Heart right ventricle (tissue), 16 donors: ENCODE data around the gene OVCH2. TPM values are rescaled to one million over a fixed set of nuclear protein-coding genes. Genes with fewer than 3 reads are reported as not detected.
"Not testable (repeated sequence)": the region's sequence is repeated elsewhere in the genome, so short reads cannot be mapped to it uniquely, and the experiment has no call there.

Experiments used
- ATAC-seq, 8 donors: fragments of 200-7000 bp; cut with Tn5 transposase; one replicate each; pipeline ENCODE4 v1.9.1; 2020; ENCODE audit warnings: mild to moderate bottlenecking in 8 of 8, moderate library complexity in 8 of 8, moderate number of reproducible peaks in 1 of 8
- DNase-seq, 2 donors: peaks; one replicate each; pipeline ENCODE4 v3.0.0-alpha.2; 2020
- H3K27ac ChIP-seq, 10 donors: fragments of 200-600 bp; sonication (generic) in 2 of 10; one replicate each; pipeline versions ENCODE4 v1.5.0 to v1.8.0; 2020 to 2022; ENCODE audit warnings: mild to moderate bottlenecking in 3 of 10
- H3K27me3 ChIP-seq, 7 donors: fragments of 200-600 bp; one replicate each; pipeline ENCODE4 v1.8.0; 2021 to 2022; ENCODE audit warnings: mild to moderate bottlenecking in 2 of 7
- H3K36me3 ChIP-seq, 9 donors: fragments of 200-600 bp; sonication (generic) in 1 of 9; one replicate each; pipeline versions ENCODE4 v1.5.0 to v1.8.0; 2020 to 2022; ENCODE audit warnings: mild to moderate bottlenecking in 2 of 9
- H3K4me1 ChIP-seq, 9 donors: fragments of 200-600 bp; sonication (generic) in 1 of 9; one replicate each; pipeline versions ENCODE4 v1.5.0 to v1.8.0; 2020 to 2022; ENCODE audit warnings: mild to moderate bottlenecking in 4 of 9
- H3K4me3 ChIP-seq, 10 donors: fragments of 200-600 bp; sonication (generic) in 2 of 10; one replicate each; pipeline versions ENCODE4 v1.5.0 to v1.8.0; 2020 to 2022; ENCODE audit warnings: mild to moderate bottlenecking in 7 of 10, moderate library complexity in 2 of 10
- H3K9me3 ChIP-seq, 11 donors: fragments of 200-600 bp in 10 of 11; sonication (generic) in 2 of 11; one replicate each; pipeline versions ENCODE4 v1.5.0 to v1.8.0; 2013 to 2022; ENCODE audit warnings: mild to moderate bottlenecking in 2 of 11, control low read depth in 1 of 11, moderate library complexity in 1 of 11
- WGBS, 2 donors: extraction: QIAGEN DNeasy Blood & Tissue Kit; methylation state at CpG; one replicate each; pipeline ENCODE4 v1.1.7; 2013; ENCODE audit warnings: inconsistent platforms in 1 of 2; 5-methylcytosine and 5-hydroxymethylcytosine counted together
- intact Hi-C, 10 donors: fragments of 100-400 bp; cut with DNase I; formaldehyde crosslinking; loops; one replicate each; pipeline versions ENCODE4 v1.11.1 to v1.14.2; 2022
- long read RNA-seq, 3 donors: library from polyadenylated mRNA; unstranded; transcript quantifications; one replicate each; pipeline ENCODE4 v2.0.0, GENCODE V29; 2020 to 2021
- polyA plus RNA-seq, 2 donors: library from polyadenylated mRNA; stranded (reverse); fragments of 200-250 nt; gene quantifications; one replicate each; pipeline ENCODE4 v1.2.3, GENCODE V29; 2013
- total RNA-seq, 10 donors: library from RNA; stranded (reverse); fragmentation: NEBNext Ultra II Directional in 3 of 10; extraction: Animal tissue kit (Norgen Biotek cat#: 25700) in 3 of 10; gene quantifications; one replicate each; pipeline versions ENCODE4 v1.2.1 to v1.2.4, GENCODE V29; 2021 to 2023
- TF ChIP-seq, protein P1 (sequence below), 9 donors: fragments of 200-600 bp; sonication (generic) in 2 of 9; IDR thresholded peaks; one replicate each; pipeline versions ENCODE4 v1.5.0 to v1.8.0; 2021 to 2022; ENCODE audit warnings: antibody characterized with exemption in 9 of 9, mild to moderate bottlenecking in 5 of 9, moderate library complexity in 1 of 9
- donor health status: Arrhythmogenic right ventricular cardiomyopathy.
- donor health status: ischemic (EF 13 %, LVEDD 7.1; RV severe dilation, severe dysfunction).
- donor health status: healthy with polysubstance abuse.
- donor health status: DM: no; HTN: yes; CAD: no.
- donor health status: DM: no; HTN: no; CAD: no.
- donor health status: ischemic (EF 25% LVEDD 6.9; RV normal size, moderate dysfunction).
- donor health status: ischemic (EF 25% LVEDD 5.7; RV mildly dilated, moderate dysfunction).
- donor health status: healthy.
- donor health status: DM: yes; HTN: yes; CAD: no.
- donor health status: Ischemic cardiomyopathy.
- donor health status: ischemic (EF 35%, LVEDD 5.7; RV mildly dilated, moderate dysfunction).
- donor health status: nonischemic (EF 11% LVEDD 7.7; RV severe dilation, severe dysfunction).
- donor health status: DM: yes; HTN: yes; CAD: no.
- donor health status: PGD.
- donor health status: ischemic (EF 29% LVEDD 5.4; RV normal size, mild dysfunction).
- donor health status: nonischemic (EF 23%, LVEDD 6.1; RV moderate dilation, normal function).

Gene OVCH2, protein sequence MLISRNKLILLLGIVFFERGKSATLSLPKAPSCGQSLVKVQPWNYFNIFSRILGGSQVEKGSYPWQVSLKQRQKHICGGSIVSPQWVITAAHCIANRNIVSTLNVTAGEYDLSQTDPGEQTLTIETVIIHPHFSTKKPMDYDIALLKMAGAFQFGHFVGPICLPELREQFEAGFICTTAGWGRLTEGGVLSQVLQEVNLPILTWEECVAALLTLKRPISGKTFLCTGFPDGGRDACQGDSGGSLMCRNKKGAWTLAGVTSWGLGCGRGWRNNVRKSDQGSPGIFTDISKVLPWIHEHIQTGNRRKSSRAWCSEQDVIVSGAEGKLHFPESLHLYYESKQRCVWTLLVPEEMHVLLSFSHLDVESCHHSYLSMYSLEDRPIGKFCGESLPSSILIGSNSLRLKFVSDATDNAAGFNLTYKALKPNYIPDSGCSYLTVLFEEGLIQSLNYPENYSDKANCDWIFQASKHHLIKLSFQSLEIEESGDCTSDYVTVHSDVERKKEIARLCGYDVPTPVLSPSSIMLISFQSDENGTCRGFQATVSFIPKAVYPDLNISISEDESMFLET
- total RNA-seq = not detected
- polyA plus RNA-seq = not detected
- long read RNA-seq, donor 1 = 0 reads
- long read RNA-seq, donor 2 = 0 reads
- long read RNA-seq, donor 3, partial matches to known transcripts = 0 of 5 reads
- long read RNA-seq, donor 3, other reads (novel, unspliced or antisense) = 5 of 5 reads

DNA sequence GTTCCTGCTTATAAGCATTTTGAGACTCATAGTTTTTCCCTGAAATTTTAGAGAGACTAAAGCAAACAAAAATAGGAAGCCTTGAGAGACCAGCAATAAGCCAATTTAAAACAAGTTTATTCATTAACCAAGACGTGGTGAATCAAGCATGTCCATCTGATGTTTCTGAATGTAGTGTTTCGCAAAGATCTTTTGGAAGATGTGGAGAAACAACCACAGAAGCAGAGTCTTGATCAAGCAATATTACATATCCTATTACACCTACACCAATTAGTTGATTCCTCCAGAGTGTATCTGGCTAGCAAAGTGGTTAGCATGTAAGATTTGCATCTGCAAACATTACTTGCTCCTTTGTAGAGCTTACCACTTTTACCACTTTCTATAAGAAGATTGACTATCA lies at the start of gene OVCH2:
TSS of gene OVCH2 (minus strand) at position 101 of the 400 bp plus-strand sequence. CDS start at position 18, 83 bp downstream.
- Histone ChIP-seq H3K4me1 (no peaks in the 10 kb centered on the region), H3K4me3 (no peak within 1 kb of the TSS), H3K27me3 (peaks cover 0 to 37% (median 16%) of the 10 kb centered on the region in 7 donors), H3K9me3 (no peaks in the 10 kb centered on the region), H3K27ac (no peak within 1 kb of the TSS), H3K36me3 (no peaks in the 10 kb centered on the region)
- ATAC-seq = no peak
- intact Hi-C loops = no loop called here
- DNase-seq = no peak
- TF ChIP-seq, protein P1, sequence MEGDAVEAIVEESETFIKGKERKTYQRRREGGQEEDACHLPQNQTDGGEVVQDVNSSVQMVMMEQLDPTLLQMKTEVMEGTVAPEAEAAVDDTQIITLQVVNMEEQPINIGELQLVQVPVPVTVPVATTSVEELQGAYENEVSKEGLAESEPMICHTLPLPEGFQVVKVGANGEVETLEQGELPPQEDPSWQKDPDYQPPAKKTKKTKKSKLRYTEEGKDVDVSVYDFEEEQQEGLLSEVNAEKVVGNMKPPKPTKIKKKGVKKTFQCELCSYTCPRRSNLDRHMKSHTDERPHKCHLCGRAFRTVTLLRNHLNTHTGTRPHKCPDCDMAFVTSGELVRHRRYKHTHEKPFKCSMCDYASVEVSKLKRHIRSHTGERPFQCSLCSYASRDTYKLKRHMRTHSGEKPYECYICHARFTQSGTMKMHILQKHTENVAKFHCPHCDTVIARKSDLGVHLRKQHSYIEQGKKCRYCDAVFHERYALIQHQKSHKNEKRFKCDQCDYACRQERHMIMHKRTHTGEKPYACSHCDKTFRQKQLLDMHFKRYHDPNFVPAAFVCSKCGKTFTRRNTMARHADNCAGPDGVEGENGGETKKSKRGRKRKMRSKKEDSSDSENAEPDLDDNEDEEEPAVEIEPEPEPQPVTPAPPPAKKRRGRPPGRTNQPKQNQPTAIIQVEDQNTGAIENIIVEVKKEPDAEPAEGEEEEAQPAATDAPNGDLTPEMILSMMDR (IDR thresholded peaks at IDR 0.05) = no peak
- WGBS, 2 donors = 77 to 87% methylated on average over 2 of the region's 2 CpGs

DNA sequence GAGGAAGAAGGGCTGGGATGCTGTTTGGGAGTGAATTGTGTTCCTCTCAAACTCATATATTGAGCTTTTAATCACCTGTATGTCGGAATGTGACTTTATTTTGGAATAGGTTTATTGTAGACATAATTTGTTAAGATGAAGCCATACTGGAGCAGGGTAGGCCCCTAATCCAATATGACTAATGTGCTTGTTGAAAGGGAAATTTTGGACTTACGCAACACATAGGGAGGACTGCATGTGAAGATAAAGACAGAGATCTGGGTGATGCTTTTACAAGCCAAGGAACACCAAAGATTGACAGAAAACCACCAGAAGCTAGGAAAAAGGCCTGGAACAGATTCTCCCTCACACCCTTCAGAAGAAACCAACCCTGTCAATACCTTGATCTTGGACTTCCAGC lies 43.2 kb upstream of the OVCH2 start:
- no peak for ATAC-seq
- TF ChIP-seq, protein P1 (IDR thresholded peaks at IDR 0.05) = no peak

DNA sequence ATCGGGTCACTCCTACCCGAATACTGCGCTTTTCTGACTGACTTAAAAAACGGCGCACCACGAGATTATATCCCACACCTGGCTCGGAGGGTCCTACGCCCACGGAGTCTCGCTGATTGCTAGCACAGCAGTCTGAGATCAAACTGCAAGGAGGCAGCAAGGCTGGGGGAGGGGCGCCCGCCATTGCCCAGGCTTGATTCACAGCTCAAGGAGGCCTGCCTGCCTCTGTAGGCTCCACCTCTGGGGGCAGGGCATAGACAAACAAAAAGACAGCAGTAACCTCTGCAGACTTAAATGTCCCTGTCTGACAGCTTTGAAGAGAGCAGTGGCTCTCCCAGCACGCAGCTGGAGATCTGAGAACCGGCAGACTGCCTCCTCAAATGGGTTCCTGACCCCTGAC lies 28.5 kb upstream of the OVCH2 start:
- DNase-seq, H3K9me3 ChIP-seq, H3K27ac ChIP-seq, H3K27me3 ChIP-seq, ATAC-seq, H3K4me1 ChIP-seq, H3K4me3 ChIP-seq, H3K36me3 ChIP-seq, intact Hi-C loops: not testable (repeated sequence)
- WGBS, 2 donors = 75 to 83% methylated on average over 10 to 12 of the region's 14 CpGs

More for the DNA sequence above, 43.2 kb upstream of the OVCH2 start:
- intact Hi-C loops = no loop called here
- H3K4me3 ChIP-seq = no peak overlapping the region
- no peak overlapping the region for H3K27ac ChIP-seq
- no peaks in the 10 kb centered on the region for H3K4me1 ChIP-seq
- 83 to 90% methylated on average over 2 of the region's 2 CpGs for WGBS, 2 donors
- H3K27me3 ChIP-seq = peaks cover 0 to 6% (median 0%) of the 10 kb centered on the region in 7 donors
- H3K36me3 ChIP-seq = no peaks in the 10 kb centered on the region
- H3K9me3 ChIP-seq = no peaks in the 10 kb centered on the region
- DNase-seq = no peak

DNA sequence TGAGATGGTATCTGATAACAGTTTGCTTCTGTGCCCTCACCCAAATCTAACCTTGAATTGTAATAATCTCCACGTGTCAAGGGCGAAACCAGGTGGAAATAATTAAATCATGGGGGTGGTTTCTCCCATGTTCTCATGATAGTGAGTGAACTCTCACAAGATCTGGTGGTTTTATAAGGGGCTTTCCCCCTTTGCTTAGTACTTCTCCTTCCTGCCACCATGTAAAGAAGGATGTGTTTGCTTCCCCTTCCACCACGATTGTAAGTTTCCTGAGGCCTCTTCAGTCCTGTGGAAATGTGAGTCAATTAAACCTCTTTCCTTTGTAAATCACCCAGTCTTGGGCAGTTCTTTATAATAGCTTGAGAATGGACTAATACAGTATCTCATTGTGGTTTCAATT lies 8.5 kb upstream of the OVCH2 start:
- H3K9me3 ChIP-seq = no peaks in the 10 kb centered on the region
- intact Hi-C loops = no loop called here
- no peak overlapping the region for H3K27ac ChIP-seq
- peaks cover 0 to 13% (median 0%) of the 10 kb centered on the region in 7 donors for H3K27me3 ChIP-seq
- DNase-seq = no peak
- H3K36me3 ChIP-seq = no peaks in the 10 kb centered on the region
- no peaks in the 10 kb centered on the region for H3K4me1 ChIP-seq
- no peak overlapping the region for H3K4me3 ChIP-seq
- TF ChIP-seq, protein P1 (IDR thresholded peaks at IDR 0.05) = no peak
- ATAC-seq = no peak
- WGBS, 2 donors = 56 to 67% methylated on average over 3 of the region's 3 CpGs
